ENCODE measurements around the gene FGF14. TPM values are rescaled to one million over a fixed set of nuclear protein-coding genes. Genes with fewer than 3 reads are reported as not detected.

FGF14 gene
- total RNA-seq, 1 experiment from 2014 or later: not detected

- Histone ChIP-seq H3K36me3 (ENCODE audit: low read depth, low read length) (no peaks in the 10 kb centered on the region), H4K20me1 (ENCODE audit: low read length) (no peaks in the 10 kb centered on the region), H3K9me3 (ENCODE audit: low read length) (no peaks in the 10 kb centered on the region), H3K9ac (ENCODE audit: low read length) (no peak overlapping the region), H3K9me2 (replicated peaks; ENCODE audit: low read length) (no peaks in the 10 kb centered on the region), H3K27me3 (ENCODE audit: low read length) (peaks cover 16% of the 10 kb centered on the region), H3K4me1 (ENCODE audit: insufficient read depth, low read length) (no peaks in the 10 kb centered on the region), H2AFZ (ENCODE audit: low read length) (no peak overlapping the region), H3K4me2 (ENCODE audit: low read length) (no peak overlapping the region), H3K27ac (ENCODE audit: low read length) (no peak overlapping the region), H3K79me2 (ENCODE audit: low read length) (no peaks in the 10 kb centered on the region), H3K4me3 (ENCODE audit: low read length) (no peak overlapping the region), H3F3A (ENCODE audit: low read length, unreplicated experiment) (no peaks in the 10 kb centered on the region)
- no TSS peak for BruUV-seq (replicated peaks)
- DNase-seq (no peak), ATAC-seq (no peak)
- ChIA-PET CTCF (no interaction called here), POLR2A (ENCODE audit: unreplicated experiment) (no interaction called here)
- TF ChIP-seq EZH2phosphoT487 (IDR thresholded peaks at IDR 0.05; ENCODE audit: borderline replicate concordance, low read length): no peak
- intact Hi-C loops (cut with micrococcal nuclease): no loop called here
Observed at GRCh38 chr13:102317593-102317992, 84.3 kb downstream of the FGF14 start.

GRCh38 chr13:102316732-102317131 lies 85.1 kb downstream of the FGF14 start:
- H3K4me3 ChIP-seq (ENCODE audit: low read length): no peak overlapping the region
- intact Hi-C loops (cut with micrococcal nuclease): no loop called here
- H3K9me3 ChIP-seq (ENCODE audit: low read length): no peaks in the 10 kb centered on the region
- POLR2A ChIA-PET (ENCODE audit: unreplicated experiment): no interaction called here
- CTCF ChIA-PET: no interaction called here
- ATAC-seq: no peak
- TF ChIP-seq EZH2 (IDR thresholded peaks at IDR 0.05; ENCODE audit: low read length, unreplicated experiment) (no peak), EZH2phosphoT487 (IDR thresholded peaks at IDR 0.05; ENCODE audit: borderline replicate concordance, low read length) (no peak), CTCF (conservative IDR thresholded peaks at IDR 0.05; ENCODE audit: low read depth, low read length) (no peak)
- BruUV-seq (replicated peaks): no TSS peak
- no peak overlapping the region for H3K27ac ChIP-seq (ENCODE audit: low read length)
- no peak overlapping the region for H2AFZ ChIP-seq (ENCODE audit: low read length)
- no peak overlapping the region for H3K4me2 ChIP-seq (ENCODE audit: low read length)
- no peaks in the 10 kb centered on the region for H4K20me1 ChIP-seq (ENCODE audit: low read length)
- H3K79me2 ChIP-seq (ENCODE audit: low read length): no peaks in the 10 kb centered on the region
- H3K36me3 ChIP-seq (ENCODE audit: low read depth, low read length): no peaks in the 10 kb centered on the region
- peaks cover 25% of the 10 kb centered on the region for H3K27me3 ChIP-seq (ENCODE audit: low read length)
- H3F3A ChIP-seq (ENCODE audit: low read length, unreplicated experiment): no peaks in the 10 kb centered on the region
- no peak for DNase-seq
- H3K9me2 ChIP-seq (replicated peaks; ENCODE audit: low read length): no peaks in the 10 kb centered on the region
- no peak overlapping the region for H3K9ac ChIP-seq (ENCODE audit: low read length)
- no peaks in the 10 kb centered on the region for H3K4me1 ChIP-seq (ENCODE audit: insufficient read depth, low read length)

GRCh38 chr13:102312841-102313240 lies 89.0 kb downstream of the FGF14 start:
- Histone ChIP-seq H3K27ac (ENCODE audit: low read length) (no peak overlapping the region), H3K4me3 (ENCODE audit: low read length) (no peak overlapping the region), H3K4me2 (ENCODE audit: low read length) (no peak overlapping the region), H3K27me3 (ENCODE audit: low read length) (peaks cover 61% of the 10 kb centered on the region), H3K4me1 (ENCODE audit: insufficient read depth, low read length) (no peaks in the 10 kb centered on the region), H3K79me2 (ENCODE audit: low read length) (no peaks in the 10 kb centered on the region), H3K9me3 (ENCODE audit: low read length) (no peaks in the 10 kb centered on the region), H3K9me2 (replicated peaks; ENCODE audit: low read length) (no peaks in the 10 kb centered on the region), H3K9ac (ENCODE audit: low read length) (no peak overlapping the region), H4K20me1 (ENCODE audit: low read length) (no peaks in the 10 kb centered on the region), H3F3A (ENCODE audit: low read length, unreplicated experiment) (no peaks in the 10 kb centered on the region), H2AFZ (ENCODE audit: low read length) (no peak overlapping the region), H3K36me3 (ENCODE audit: low read depth, low read length) (no peaks in the 10 kb centered on the region)
- intact Hi-C loops (cut with micrococcal nuclease): no loop called here
- POLR2A ChIA-PET (ENCODE audit: unreplicated experiment): no interaction called here
- ATAC-seq (no peak), DNase-seq (no peak)
- no peak for TF ChIP-seq EZH2phosphoT487 (IDR thresholded peaks at IDR 0.05; ENCODE audit: borderline replicate concordance, low read length)
- no peak for TF ChIP-seq EZH2 (IDR thresholded peaks at IDR 0.05; ENCODE audit: low read length, unreplicated experiment)
- CTCF ChIA-PET: no interaction called here
- BruUV-seq (replicated peaks): no TSS peak

GRCh38 chr13:102311901-102312300 lies 89.9 kb downstream of the FGF14 start:
- Histone ChIP-seq H3K79me2 (ENCODE audit: low read length) (no peaks in the 10 kb centered on the region), H3K27me3 (ENCODE audit: low read length) (peaks cover 59% of the 10 kb centered on the region), H2AFZ (ENCODE audit: low read length) (no peak overlapping the region), H3K36me3 (ENCODE audit: low read depth, low read length) (no peaks in the 10 kb centered on the region), H3K4me2 (ENCODE audit: low read length) (no peak overlapping the region), H4K20me1 (ENCODE audit: low read length) (no peaks in the 10 kb centered on the region), H3K4me1 (ENCODE audit: insufficient read depth, low read length) (no peaks in the 10 kb centered on the region), H3K9me2 (replicated peaks; ENCODE audit: low read length) (no peaks in the 10 kb centered on the region), H3K9me3 (ENCODE audit: low read length) (no peaks in the 10 kb centered on the region), H3F3A (ENCODE audit: low read length, unreplicated experiment) (no peaks in the 10 kb centered on the region), H3K27ac (ENCODE audit: low read length) (no peak overlapping the region), H3K9ac (ENCODE audit: low read length) (no peak overlapping the region), H3K4me3 (ENCODE audit: low read length) (no peak overlapping the region)
- ChIA-PET POLR2A (ENCODE audit: unreplicated experiment) (no interaction called here), CTCF (interaction anchor here (0.7 kb wide), 1 partner anchor 24 kb away, joined by 3 read pairs; no protein-coding TSS in a partner anchor)
- intact Hi-C loops (cut with micrococcal nuclease): no loop called here
- ATAC-seq (no peak), DNase-seq (no peak)
- TF ChIP-seq EZH2phosphoT487 (IDR thresholded peaks at IDR 0.05; ENCODE audit: borderline replicate concordance, low read length): no peak
- no TSS peak for BruUV-seq (replicated peaks)

Measured in PC-3 (cell line).